Measurements from ENCODE around the gene DTD2. TPM values are rescaled to one million over a fixed set of nuclear protein-coding genes. Genes with fewer than 3 reads are reported as not detected.
"Not testable (repeated sequence)": the region's sequence is repeated elsewhere in the genome, so short reads cannot be mapped to it uniquely, and the experiment has no call there.

The DTD2 gene
- total RNA-seq, 6 donors from 2014 or later = 15.6 to 42.4 (median 20.8) TPM

DNA sequence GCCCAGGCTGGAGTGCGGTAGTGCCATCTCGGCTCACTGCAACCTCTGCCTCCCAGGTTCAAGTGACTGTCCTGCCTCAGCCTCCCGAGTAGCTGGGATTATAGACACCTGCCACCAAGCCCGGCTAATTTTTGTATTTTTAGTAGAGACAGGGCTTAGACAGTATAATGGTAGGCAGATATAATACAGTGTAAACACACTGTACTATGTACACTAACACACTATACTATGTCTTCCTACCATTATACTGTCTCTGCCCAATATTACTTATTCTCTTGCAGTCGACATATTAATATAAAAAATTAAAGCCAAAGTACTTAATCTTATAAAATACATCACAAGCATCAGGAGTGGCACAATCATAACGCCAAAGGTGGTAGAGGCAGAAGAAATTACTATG lies 15.0 kb downstream of the DTD2 start:
- 89 to 93% methylated on average over 6 of the region's 6 CpGs for WGBS, 2 donors

GRCh38 chr14:31441273-31442111 lies 15.8 kb downstream of the DTD2 start:
- H3K27me3 ChIP-seq = no peaks in the 10 kb centered on the region
- peaks cover 2 to 14% (median 7%) of the 10 kb centered on the region in 4 donors for H3K4me1 ChIP-seq
- H3K9me3 ChIP-seq = no peaks in the 10 kb centered on the region
- no peaks in the 10 kb centered on the region for H3K36me3 ChIP-seq
- peak overlapping the region; percentile 13 to 57 (median 48) for H3K27ac ChIP-seq
- DNase-seq (no peak), ATAC-seq (ENCODE audit: low FRiP score in 2 of 2) (peak in 1 of 2 donors; percentile 84)
- 51 to 78% methylated on average over 6 to 7 of the region's 7 CpGs for WGBS, 2 donors
- TF ChIP-seq POLR2A (IDR thresholded peaks at IDR 0.05) (no peak), POLR2AphosphoS5 (IDR thresholded peaks at IDR 0.05) (no peak), EP300 (IDR thresholded peaks at IDR 0.05) (no peak), CTCF (IDR thresholded peaks at IDR 0.05) (no peak)
- H3K4me3 ChIP-seq = no peak overlapping the region

More for the DNA sequence above, 15.0 kb downstream of the DTD2 start:
- no peaks in the 10 kb centered on the region for H3K9me3 ChIP-seq
- H3K27ac ChIP-seq = no peak overlapping the region
- DNase-seq (no peak), ATAC-seq (ENCODE audit: low FRiP score in 2 of 2) (no peak)
- H3K36me3 ChIP-seq = peaks cover 0 to 3% (median 0%) of the 10 kb centered on the region in 4 donors
- peaks cover 2 to 14% (median 7%) of the 10 kb centered on the region in 4 donors for H3K4me1 ChIP-seq
- no peak overlapping the region for H3K4me3 ChIP-seq
- H3K27me3 ChIP-seq = no peaks in the 10 kb centered on the region
- no peak for TF ChIP-seq CTCF (IDR thresholded peaks at IDR 0.05)
- TF ChIP-seq EP300 (IDR thresholded peaks at IDR 0.05) = no peak
- TF ChIP-seq POLR2AphosphoS5 (IDR thresholded peaks at IDR 0.05) = no peak
- TF ChIP-seq POLR2A (IDR thresholded peaks at IDR 0.05) = no peak

DNA sequence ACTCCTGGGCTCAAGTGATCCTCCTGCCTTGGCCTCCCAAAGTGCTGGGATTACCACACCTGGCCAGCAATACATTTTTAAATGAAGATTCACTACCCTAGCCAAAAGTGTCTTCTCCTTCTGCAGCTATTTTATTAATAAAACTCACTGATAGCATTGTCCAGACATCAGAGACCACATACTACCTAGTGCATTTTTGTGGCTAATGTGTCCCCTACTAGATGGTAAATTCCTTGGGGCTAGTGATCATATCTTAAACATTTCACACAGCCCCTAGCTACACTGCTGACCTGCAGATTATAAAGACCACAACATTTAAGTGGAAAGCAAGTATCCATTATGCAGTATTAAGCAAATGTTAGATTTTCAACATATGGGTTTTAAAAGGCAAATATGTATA lies 17.0 kb downstream of the DTD2 start:
- peak overlapping the region in 1 of 4 donors; percentile 10 for H3K27ac ChIP-seq
- no peaks in the 10 kb centered on the region for H3K9me3 ChIP-seq
- ATAC-seq (ENCODE audit: low FRiP score in 2 of 2) (no peak), DNase-seq (no peak)
- H3K36me3 ChIP-seq = no peaks in the 10 kb centered on the region
- TF ChIP-seq CTCF (IDR thresholded peaks at IDR 0.05) = no peak
- no peaks in the 10 kb centered on the region for H3K27me3 ChIP-seq
- peaks cover 2 to 10% (median 7%) of the 10 kb centered on the region in 4 donors for H3K4me1 ChIP-seq
- H3K4me3 ChIP-seq = no peak overlapping the region

- 67 to 72% methylated on average over 2 of the region's 2 CpGs for WGBS, 2 donors
- no peaks in the 10 kb centered on the region for H3K27me3 ChIP-seq
- H3K9me3 ChIP-seq = no peaks in the 10 kb centered on the region
- H3K4me1 ChIP-seq = peaks cover 2 to 10% (median 7%) of the 10 kb centered on the region in 4 donors
- TF ChIP-seq CTCF (IDR thresholded peaks at IDR 0.05) = no peak
- TF ChIP-seq POLR2AphosphoS5 (IDR thresholded peaks at IDR 0.05) = no peak
- no peak for TF ChIP-seq EP300 (IDR thresholded peaks at IDR 0.05)
- no peak for TF ChIP-seq POLR2A (IDR thresholded peaks at IDR 0.05)
- no peak for DNase-seq
- H3K36me3 ChIP-seq = no peaks in the 10 kb centered on the region
- no peak for ATAC-seq (ENCODE audit: low FRiP score in 2 of 2)
- no peak overlapping the region for H3K4me3 ChIP-seq
- H3K27ac ChIP-seq = peak overlapping the region in 1 of 4 donors; percentile 10
These were observed 17.7 kb downstream of the DTD2 start for GRCh38 chr14:31439561-31439960.

GRCh38 chr14:31437045-31437691 lies 20.1 kb downstream of the DTD2 start:
- not testable (repeated sequence) for H3K4me1 ChIP-seq; H3K27ac ChIP-seq; H3K27me3 ChIP-seq; H3K4me3 ChIP-seq; H3K9me3 ChIP-seq; H3K36me3 ChIP-seq; ATAC-seq (ENCODE audit: low FRiP score in 2 of 2)
- 95% methylated on average over 14 of the region's 45 CpGs; no CpG with 5 or more reads in 1 of the 2 donors for WGBS, 2 donors
- peak in 1 of 2 donors; percentile 62 for DNase-seq

All from upper lobe of left lung (tissue), 6 donors.